DOHH2 (cell line): Measurements from ENCODE around the gene TNFAIP8L2.

Experiments used
- CTCF ChIP-seq: fragments of 200-600 bp; sonication (generic); IDR thresholded peaks from one replicate; pipeline ENCODE4 v1.5.1; 2014; ENCODE audit warnings: antibody characterized with exemption, mild to moderate bottlenecking, low read depth, low read length; ENCODE audit not compliant: poor library complexity, severe bottlenecking
- EZH2phosphoT487 ChIP-seq: fragments of 200-600 bp; sonication (generic); IDR thresholded peaks from 2 replicates; pipeline ENCODE4 v1.6.1; 2017; ENCODE audit warnings: borderline replicate concordance, mild to moderate bottlenecking, antibody characterized with exemption, low read length, moderate library complexity, mixed read lengths

- TF ChIP-seq CTCF (no peak), EZH2phosphoT487 (no peak)
Measured at GRCh38 chr1:151193304-151193703, 36.9 kb downstream of the TNFAIP8L2 start.
